Measurements from ENCODE around the gene L3MBTL1. TPM values are rescaled to one million over a fixed set of nuclear protein-coding genes. Genes with fewer than 3 reads are reported as not detected.

Gene L3MBTL1
- polyA plus RNA-seq, 4 donors: 1.6 to 15.1 (median 2.6) TPM

DNA sequence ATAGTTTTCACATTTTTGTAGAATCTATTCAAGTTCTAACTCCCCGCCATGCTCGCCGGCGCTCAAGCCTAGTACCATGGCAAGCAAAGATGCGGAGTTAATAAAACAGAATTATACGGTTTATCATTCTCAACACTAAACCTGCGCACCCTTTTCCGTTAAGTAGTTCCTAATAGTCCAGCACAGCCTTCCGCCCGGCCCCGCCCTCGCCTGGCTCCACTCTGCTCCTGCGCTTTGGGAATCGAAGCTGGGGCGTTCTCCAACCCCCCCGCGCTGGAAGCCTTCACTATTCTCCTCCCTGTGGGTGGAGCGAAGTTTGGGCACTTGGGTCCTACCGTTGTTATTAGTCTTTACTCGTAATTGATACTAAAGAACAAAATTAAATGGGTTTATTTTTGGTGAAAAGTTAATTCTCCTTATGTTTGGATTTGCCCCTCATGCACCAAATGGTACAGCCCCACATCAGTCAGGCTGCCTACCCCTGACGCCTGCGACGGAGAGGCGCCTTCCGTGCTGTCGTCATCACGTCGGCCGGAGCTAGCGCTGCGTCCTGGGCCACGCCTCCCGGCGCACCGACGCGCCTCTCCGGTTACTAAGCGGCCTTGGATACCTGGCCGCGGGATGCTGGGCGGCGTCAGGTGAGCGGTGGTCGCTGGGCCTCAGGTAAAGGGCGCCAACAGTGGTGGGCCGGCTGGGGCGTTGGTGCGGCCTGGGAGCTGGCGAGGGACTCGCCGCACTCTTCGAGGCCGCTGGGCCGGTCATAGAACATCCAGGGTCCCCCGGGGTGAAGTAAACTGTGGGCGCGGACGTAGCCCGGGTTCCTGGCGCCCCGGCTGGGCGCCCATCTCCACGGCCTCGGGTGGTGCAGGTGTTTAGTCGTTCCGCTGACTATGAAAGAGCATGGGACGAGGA, 83.2 kb downstream of the L3MBTL1 start, which contains the start of gene IFT52:
TSS of gene IFT52 (plus strand) at position 546 of the 912 bp plus-strand sequence. CDS start 3,762 bp downstream, outside the sequence.
- H3K36me3 ChIP-seq (ENCODE audit: control insufficient read depth in 3 of 3, insufficient read depth in 2 of 3, low read depth in 1 of 3, low read length in 3 of 3): peaks cover 0 to 12% (median 0%) of the 10 kb centered on the region in 3 donors
- DNase-seq (peak; percentile 95 to 98), FAIRE-seq (no peak)
- peaks cover 0 to 4% (median 0%) of the 10 kb centered on the region in 3 donors for H3K4me1 ChIP-seq (ENCODE audit: control insufficient read depth in 3 of 3, insufficient read depth in 2 of 3, low read depth in 1 of 3, low read length in 2 of 3)
- no peaks in the 10 kb centered on the region for H3K27me3 ChIP-seq (ENCODE audit: control insufficient read depth in 3 of 3, insufficient read depth in 3 of 3, low read length in 3 of 3)
- H3K4me3 ChIP-seq (ENCODE audit: low read depth in 1 of 3, low read length in 3 of 3): peak within 1 kb of the TSS; percentile 58 to 78 (median 74)
- no peaks in the 10 kb centered on the region for H3K9me3 ChIP-seq (ENCODE audit: control insufficient read depth in 2 of 2, insufficient read depth in 1 of 2, low read depth in 1 of 2, low read length in 1 of 2)
- peak within 1 kb of the TSS; percentile 36 to 67 (median 61) for H3K27ac ChIP-seq (ENCODE audit: low read depth in 1 of 3, low read length in 2 of 3)
- 0% methylated on average over 65 to 68 of the region's 68 CpGs for WGBS, 3 donors

Other genes with a start within 250 kb of the L3MBTL1 start
- 100 to 1,000 TPM in 1 of 4 donors, 10 to 100 TPM in 3; 42.4 to 204 (median 73.8) TPM for gene SRSF6, start 49.8 kb upstream of the L3MBTL1 start, polyA plus RNA-seq
- 10 to 100 TPM; 17.6 to 81.9 (median 28.6) TPM for gene SGK2, start 51.3 kb downstream of the L3MBTL1 start, polyA plus RNA-seq
- 10 to 100 TPM in 3 of 4 donors, 1 to 10 TPM in 1; 9.6 to 44.7 (median 13.2) TPM for gene IFT52, start 83.2 kb downstream of the L3MBTL1 start, polyA plus RNA-seq
- 10 to 100 TPM in 2 of 4 donors, 1 to 10 TPM in 2; 1.9 to 36.9 (median 7.4) TPM for gene MYBL2, start 159.4 kb downstream of the L3MBTL1 start, polyA plus RNA-seq
- not detected for gene GTSF1L, start 219.3 kb downstream of the L3MBTL1 start, polyA plus RNA-seq